Fibroblast of lung (primary cell): ENCODE measurements around the gene TUBGCP2. TPM values are rescaled to one million over a fixed set of nuclear protein-coding genes. Genes with fewer than 3 reads are reported as not detected.

Source experiments
- DNase-seq, 2 donors: peaks; one replicate each; pipeline versions ENCODE4 v3.0.0 to v3.0.0-alpha.2; 2010; ENCODE audit warnings: low read depth in 2 of 2
- H2AFZ ChIP-seq: 2 replicates; pipeline ENCODE4 v1.5.1; 2012; ENCODE audit warnings: low read length, control low read depth, inconsistent platforms
- H3K27ac ChIP-seq: 2 replicates; pipeline ENCODE4 v1.5.1; 2011; ENCODE audit warnings: low read length, control low read depth; ENCODE audit not compliant: insufficient read depth
- H3K27me3 ChIP-seq: 2 replicates; pipeline ENCODE4 v1.5.1; 2011; ENCODE audit warnings: mild to moderate bottlenecking, low read length; ENCODE audit not compliant: control insufficient read depth, insufficient read depth
- H3K36me3 ChIP-seq: 2 replicates; pipeline ENCODE4 v1.5.1; 2011; ENCODE audit warnings: low read length; ENCODE audit not compliant: control insufficient read depth, insufficient read depth
- H3K4me1 ChIP-seq: 2 replicates; pipeline ENCODE4 v1.5.1; 2011; ENCODE audit warnings: low read length; ENCODE audit not compliant: control insufficient read depth, insufficient read depth; ENCODE audit errors: extremely low read depth
- H3K4me2 ChIP-seq: 2 replicates; pipeline ENCODE4 v1.5.1; 2011; ENCODE audit warnings: low read length, control low read depth; ENCODE audit not compliant: insufficient read depth; ENCODE audit errors: extremely low read depth
- H3K4me3 ChIP-seq, 4 experiments: fragments of 200-600 bp in 1 of 4; sonication (generic) in 1 of 4; replicated peaks in 1 of 4; 2 replicates each; pipeline ENCODE4 v1.5.1; 2011 to 2016; ENCODE audit warnings: low read length in 4 of 4, low read depth in 3 of 4, mild to moderate bottlenecking in 3 of 4, control low read depth in 2 of 4, inconsistent platforms in 1 of 4, mixed read lengths in 1 of 4; ENCODE audit not compliant: insufficient read depth in 1 of 4; ENCODE audit errors: control extremely low read depth in 1 of 4
- H3K79me2 ChIP-seq: 2 replicates; pipeline ENCODE4 v1.5.1; 2012; ENCODE audit warnings: mild to moderate bottlenecking, low read length, inconsistent platforms; ENCODE audit not compliant: control insufficient read depth, insufficient read depth
- H3K9ac ChIP-seq: 2 replicates; pipeline ENCODE4 v1.5.1; 2011; ENCODE audit warnings: mild to moderate bottlenecking, low read length, control low read depth; ENCODE audit not compliant: insufficient read depth
- H3K9me3 ChIP-seq: 2 replicates; pipeline ENCODE4 v1.5.1; 2012; ENCODE audit warnings: low read depth, low read length; ENCODE audit not compliant: control insufficient read depth, insufficient read depth
- H4K20me1 ChIP-seq: 2 replicates; pipeline ENCODE4 v1.5.1; 2011; ENCODE audit warnings: low read length; ENCODE audit not compliant: control insufficient read depth, insufficient read depth; ENCODE audit errors: extremely low read depth
- EZH2 ChIP-seq: IDR thresholded peaks from 2 replicates; pipeline ENCODE4 v1.5.1; 2012; ENCODE audit warnings: low read length, control low read depth, mild to moderate bottlenecking; ENCODE audit errors: missing control alignments
- polyA plus RNA-seq, 2 donors: library from polyadenylated mRNA; depleted of rRNA in 1 of 2; stranded (reverse) in 1 of 2; unstranded in 1 of 2; fragments of >200 nt; gene quantifications; 2 replicates each; pipeline ENCODE4 v1.2.1, GENCODE V29; 2011 to 2012; ENCODE audit warnings: missing spikeins in 1 of 2
- total RNA-seq: library from RNA; depleted of rRNA; stranded (reverse); fragments of >200 nt; gene quantifications from 2 replicates; pipeline ENCODE4 v1.2.1, GENCODE V29; 2014
- TF ChIP-seq, protein P1 (sequence below), 2 donors: IDR thresholded peaks in 1 of 2; conservative IDR thresholded peaks in 1 of 2; 1 replicate in 1 of 2; 2 replicates in 1 of 2; pipeline ENCODE4 v1.5.1; 2011 to 2012; ENCODE audit warnings: low read length in 2 of 2, control low read depth in 1 of 2, inconsistent platforms in 1 of 2, low read depth in 1 of 2, mild to moderate bottlenecking in 1 of 2

Gene TUBGCP2
- total and polyA plus RNA-seq, 2 donors (not counting 1 experiment from before 2014, with no cell fraction given), result 31.0 to 60.8 TPM

DNA sequence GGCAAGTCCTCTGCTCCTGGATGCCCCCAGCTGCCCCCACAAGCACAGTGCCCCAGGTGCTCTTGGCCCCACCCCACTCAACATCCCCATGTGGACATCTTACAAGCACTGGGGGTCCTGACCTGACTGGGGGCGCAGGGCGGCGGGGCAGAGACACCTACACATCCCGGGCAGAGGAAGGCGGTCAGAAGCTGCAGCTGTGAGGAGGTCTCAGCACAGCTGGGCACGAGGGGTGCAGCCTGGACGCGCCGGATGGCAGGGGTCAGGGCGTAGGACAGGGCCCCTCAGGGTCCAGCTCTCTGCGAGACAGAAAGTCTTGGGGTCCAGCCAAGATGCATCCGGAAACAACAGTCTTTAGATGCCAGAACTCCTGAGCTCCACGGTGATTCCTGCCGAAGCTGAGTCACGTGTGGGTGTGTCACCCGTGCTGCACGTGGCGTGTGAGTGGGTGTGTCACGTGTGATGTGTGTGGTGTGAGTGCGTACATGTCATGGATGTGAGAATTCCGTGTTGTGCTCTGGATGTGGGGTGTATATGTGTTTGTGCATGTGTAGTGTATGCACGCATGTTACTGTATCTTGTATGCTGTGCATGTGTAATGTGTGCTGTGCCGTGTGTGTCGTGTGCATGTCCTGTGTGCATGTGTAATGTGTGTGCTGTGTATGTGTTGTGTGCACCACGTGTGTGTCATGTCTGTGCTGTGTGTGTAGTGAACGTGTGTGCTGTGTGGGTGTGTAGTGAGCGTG is 65.9 kb downstream of the TUBGCP2 start:
- DNase-seq, result peak in 1 of 2 donors; percentile 31
- Histone ChIP-seq H4K20me1 (no peaks in the 10 kb centered on the region), H3K27me3 (peaks cover 18% of the 10 kb centered on the region), H3K4me2 (no peak overlapping the region), H3K9me3 (no peaks in the 10 kb centered on the region), H3K36me3 (no peaks in the 10 kb centered on the region), H3K4me1 (no peaks in the 10 kb centered on the region), H3K9ac (no peak overlapping the region), H3K4me3 (no peak overlapping the region), H2AFZ (no peak overlapping the region), H3K27ac (no peak overlapping the region), H3K79me2 (no peaks in the 10 kb centered on the region)
- TF ChIP-seq, protein P1, sequence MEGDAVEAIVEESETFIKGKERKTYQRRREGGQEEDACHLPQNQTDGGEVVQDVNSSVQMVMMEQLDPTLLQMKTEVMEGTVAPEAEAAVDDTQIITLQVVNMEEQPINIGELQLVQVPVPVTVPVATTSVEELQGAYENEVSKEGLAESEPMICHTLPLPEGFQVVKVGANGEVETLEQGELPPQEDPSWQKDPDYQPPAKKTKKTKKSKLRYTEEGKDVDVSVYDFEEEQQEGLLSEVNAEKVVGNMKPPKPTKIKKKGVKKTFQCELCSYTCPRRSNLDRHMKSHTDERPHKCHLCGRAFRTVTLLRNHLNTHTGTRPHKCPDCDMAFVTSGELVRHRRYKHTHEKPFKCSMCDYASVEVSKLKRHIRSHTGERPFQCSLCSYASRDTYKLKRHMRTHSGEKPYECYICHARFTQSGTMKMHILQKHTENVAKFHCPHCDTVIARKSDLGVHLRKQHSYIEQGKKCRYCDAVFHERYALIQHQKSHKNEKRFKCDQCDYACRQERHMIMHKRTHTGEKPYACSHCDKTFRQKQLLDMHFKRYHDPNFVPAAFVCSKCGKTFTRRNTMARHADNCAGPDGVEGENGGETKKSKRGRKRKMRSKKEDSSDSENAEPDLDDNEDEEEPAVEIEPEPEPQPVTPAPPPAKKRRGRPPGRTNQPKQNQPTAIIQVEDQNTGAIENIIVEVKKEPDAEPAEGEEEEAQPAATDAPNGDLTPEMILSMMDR (conservative IDR thresholded peaks at IDR 0.05 in 1 of 2, IDR thresholded peaks at IDR 0.05 in 1 of 2; ENCODE audit: low read depth in 1 of 2, low read length in 2 of 2), result no peak
- no peak for TF ChIP-seq EZH2

DNA sequence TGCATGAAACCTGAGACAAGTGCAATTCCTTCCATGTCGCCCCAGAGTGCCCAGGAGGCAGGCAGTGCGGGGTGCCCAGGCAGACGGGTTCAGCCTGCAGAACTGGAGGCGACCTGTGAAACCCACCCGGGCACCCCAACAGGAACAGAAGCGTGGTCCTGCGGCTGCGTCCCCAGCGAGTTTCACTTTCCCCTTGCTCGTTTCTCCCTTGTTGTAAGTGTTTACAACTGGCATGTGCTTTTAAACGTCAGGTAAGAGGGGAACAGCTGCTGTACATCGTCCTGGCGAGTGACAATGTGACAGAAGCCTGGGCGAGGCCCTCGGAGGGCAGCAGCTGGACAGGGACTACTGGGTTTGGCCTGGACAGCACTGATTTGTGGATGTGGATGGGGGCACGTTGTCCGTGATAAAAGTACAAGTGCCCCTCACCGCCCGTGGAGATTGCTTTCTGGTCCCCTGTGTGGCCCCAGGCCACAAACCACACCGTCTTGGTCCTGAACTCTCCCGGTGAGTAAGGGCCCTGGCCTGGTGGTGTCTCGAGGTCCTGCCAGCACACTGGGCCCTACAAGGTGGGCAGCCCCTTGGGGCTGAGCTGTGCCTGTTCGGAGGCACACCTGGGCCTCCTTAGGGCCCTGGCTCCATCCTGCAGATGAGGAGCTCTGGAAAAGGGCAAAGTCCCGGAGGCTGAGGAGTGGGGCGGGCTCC is 67.0 kb downstream of the TUBGCP2 start:
- Histone ChIP-seq H3K9me3 (no peaks in the 10 kb centered on the region), H3K4me1 (no peaks in the 10 kb centered on the region), H3K27me3 (peaks cover 29% of the 10 kb centered on the region), H3K36me3 (no peaks in the 10 kb centered on the region), H3K79me2 (no peaks in the 10 kb centered on the region), H3K4me2 (no peak overlapping the region), H2AFZ (no peak overlapping the region), H3K4me3 (no peak overlapping the region), H3K9ac (no peak overlapping the region), H4K20me1 (no peaks in the 10 kb centered on the region), H3K27ac (no peak overlapping the region)
- DNase-seq, result no peak
- TF ChIP-seq, protein P1 (conservative IDR thresholded peaks at IDR 0.05 in 1 of 2, IDR thresholded peaks at IDR 0.05 in 1 of 2; ENCODE audit: low read depth in 1 of 2, low read length in 2 of 2), result no peak
- no peak for TF ChIP-seq EZH2

DNA sequence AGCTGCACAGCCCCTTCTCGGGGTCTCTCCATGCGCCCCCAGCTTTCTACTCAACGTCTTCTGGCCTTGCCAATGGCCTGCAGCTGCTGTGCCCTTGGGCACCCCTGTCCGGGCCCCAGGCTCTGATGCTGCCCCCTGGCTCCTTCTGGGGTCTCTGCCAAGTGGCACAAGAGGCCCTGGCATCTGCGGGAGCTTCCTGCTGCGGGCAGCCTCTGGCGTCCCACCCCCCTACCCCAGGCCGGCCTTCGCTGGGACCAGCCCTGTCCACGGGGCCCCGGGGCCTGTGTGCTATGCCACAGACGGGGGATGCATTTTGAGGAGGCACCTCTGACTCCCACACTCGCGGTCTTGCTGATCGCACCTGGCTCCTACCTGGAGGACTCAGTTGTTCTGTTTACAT is 68.7 kb downstream of the TUBGCP2 start:
- no peaks in the 10 kb centered on the region for H3K9me3 ChIP-seq
- H3K36me3 ChIP-seq, result no peaks in the 10 kb centered on the region
- H2AFZ ChIP-seq, result no peak overlapping the region
- H3K9ac ChIP-seq, result no peak overlapping the region
- DNase-seq, result no peak
- no peak overlapping the region for H3K4me2 ChIP-seq
- no peaks in the 10 kb centered on the region for H4K20me1 ChIP-seq
- peaks cover 37% of the 10 kb centered on the region for H3K27me3 ChIP-seq
- no peak overlapping the region for H3K4me3 ChIP-seq
- TF ChIP-seq EZH2, result no peak
- no peaks in the 10 kb centered on the region for H3K79me2 ChIP-seq
- H3K27ac ChIP-seq, result no peak overlapping the region
- H3K4me1 ChIP-seq, result no peaks in the 10 kb centered on the region
